SK-N-MC (cell line): ENCODE data around the gene DNAJC17.

ENCODE experiments used
- EZH2 ChIP-seq: fragments of 200-600 bp; sonication (generic); IDR thresholded peaks from one replicate; pipeline ENCODE4 v1.6.1; 2017; ENCODE audit warnings: antibody characterized with exemption
- FOXP2 ChIP-seq: optimal IDR thresholded peaks from 2 replicates; pipeline ENCODE3; 2011; ENCODE audit warnings: mild to moderate bottlenecking, moderate library complexity; ENCODE audit not compliant: insufficient read depth; ENCODE audit errors: extremely low read length, control extremely low read depth
- POLR2AphosphoS5 ChIP-seq: IDR thresholded peaks from 2 replicates; pipeline ENCODE4 v1.6.1; 2012; ENCODE audit warnings: mild to moderate bottlenecking, low read depth, low read length, borderline replicate concordance

- TF ChIP-seq EZH2 (no peak), POLR2AphosphoS5 (no peak), FOXP2 (no peak)
These were observed 24.6 kb upstream of the DNAJC17 start for GRCh38 chr15:40831861-40832260.
